Stomach (tissue), 19 donors: ENCODE data around the gene HPRT1. TPM values are rescaled to one million over a fixed set of nuclear protein-coding genes. Genes with fewer than 3 reads are reported as not detected.
A peak's percentile ranks its signal among the peaks of the same experiment; 100 is the strongest.

Source experiments
- DNase-seq, 2 donors: peaks; one replicate each; pipeline versions ENCODE4 v3.0.0 to v3.0.0-alpha.2; 2013 to 2019
- H3K27ac ChIP-seq, 5 donors: fragments of 200-600 bp in 4 of 5; sonication (generic) in 4 of 5; one replicate each; pipeline ENCODE4 v1.5.1; 2013 to 2019; ENCODE audit warnings: mild to moderate bottlenecking in 1 of 5, moderate library complexity in 1 of 5
- H3K27me3 ChIP-seq, 3 donors: fragments of 200-600 bp; sonication (generic); one replicate each; pipeline ENCODE4 v1.5.1; 2017 to 2019; ENCODE audit warnings: mixed run types in 1 of 3
- H3K36me3 ChIP-seq, 4 donors: fragments of 200-600 bp; sonication (generic); 1 replicate in 3 of 4; 2 replicates in 1 of 4; pipeline ENCODE4 v1.5.1; 2016 to 2019
- H3K4me1 ChIP-seq, 4 donors: fragments of 200-600 bp; sonication (generic); one replicate each; pipeline ENCODE4 v1.5.1; 2016 to 2019
- H3K4me3 ChIP-seq, 4 donors: fragments of 200-600 bp; sonication (generic) in 3 of 4; one replicate each; pipeline ENCODE4 v1.5.1; 2016 to 2019; ENCODE audit warnings: mild to moderate bottlenecking in 1 of 4
- H3K9me3 ChIP-seq, 4 donors: fragments of 200-600 bp; sonication (generic); one replicate each; pipeline ENCODE4 v1.5.1; 2016 to 2019
- EP300 ChIP-seq: sonication (generic); formaldehyde crosslinking; IDR thresholded peaks from one replicate; pipeline ENCODE4 v1.6.1; 2017; ENCODE audit warnings: antibody characterized with exemption
- POLR2A ChIP-seq, 4 donors: fragments of 450-650 bp; IDR thresholded peaks; one replicate each; pipeline ENCODE4 v1.6.1; 2016; ENCODE audit warnings: antibody characterized with exemption in 4 of 4, control low read depth in 2 of 4, mild to moderate bottlenecking in 1 of 4, moderate library complexity in 1 of 4
- POLR2AphosphoS5 ChIP-seq, 3 donors: sonication (generic); formaldehyde crosslinking; IDR thresholded peaks; one replicate each; pipeline ENCODE4 v1.6.1; 2016; ENCODE audit warnings: antibody characterized with exemption in 3 of 3
- WGBS, 5 donors: extraction: QIAGEN DNeasy Blood & Tissue Kit in 3 of 5; methylation state at CpG; one replicate each; pipeline versions ENCODE4 v1.1.5 to v1.1.7; 2013 to 2018; 5-methylcytosine and 5-hydroxymethylcytosine counted together
- intact Hi-C: fragments of 100-400 bp; cut with DNase I; formaldehyde crosslinking; loops from one replicate; pipeline ENCODE4 v1.15.1; 2023; ENCODE audit warnings: low total_unique reads
- long read RNA-seq, 10 donors: transcript quantifications; one replicate each; lab custom pipeline, GENCODE V29; 2026
- polyA plus RNA-seq, 3 donors: library from polyadenylated mRNA; stranded (reverse); fragments of 200-250 nt; gene quantifications; one replicate each; pipeline ENCODE4 v1.2.3, GENCODE V29; 2013
- total RNA-seq, 5 donors: library from RNA; depleted of rRNA; stranded (reverse); fragments of >200 nt; gene quantifications; one replicate each; pipeline versions ENCODE4 v1.1.0 to v1.2.3, GENCODE V29; 2014 to 2016
- TF ChIP-seq, protein P1 (sequence below), 7 experiments: fragments of 450-650 bp in 4 of 7; fragments of 200-600 bp in 3 of 7; sonication (generic) in 3 of 7; IDR thresholded peaks; one replicate each; pipeline ENCODE4 v1.5.1; 2016 to 2019; ENCODE audit warnings: antibody characterized with exemption in 7 of 7, control low read depth in 2 of 7, mild to moderate bottlenecking in 1 of 7
- donor health status: healthy with polysubstance abuse.
- donor health status: Bipolar disorder and iron deficiency.
- donor health status: healthy.

HPRT1 gene, protein sequence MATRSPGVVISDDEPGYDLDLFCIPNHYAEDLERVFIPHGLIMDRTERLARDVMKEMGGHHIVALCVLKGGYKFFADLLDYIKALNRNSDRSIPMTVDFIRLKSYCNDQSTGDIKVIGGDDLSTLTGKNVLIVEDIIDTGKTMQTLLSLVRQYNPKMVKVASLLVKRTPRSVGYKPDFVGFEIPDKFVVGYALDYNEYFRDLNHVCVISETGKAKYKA
- 10 to 100 TPM in 3 of 5 donors, 1 to 10 TPM in 1, under 1 TPM in 1; 0.87 to 81.1 (median 13.5) TPM for total RNA-seq
- polyA plus RNA-seq = 10 to 100 TPM; 34.5 to 79.4 (median 45.8) TPM
- long read RNA-seq, donor 1 = 0 reads
- long read RNA-seq, donor 2 = 0 reads
- long read RNA-seq, donor 3, partial matches to known transcripts = 0 of 8 reads
- long read RNA-seq, donor 3, other reads (novel, unspliced or antisense) = 6 of 8 reads
- long read RNA-seq, donor 4 = 0 reads
- long read RNA-seq, donor 5, partial matches to known transcripts = 0 of 6 reads
- long read RNA-seq, donor 5, other reads (novel, unspliced or antisense) = 6 of 6 reads
- long read RNA-seq, donor 6, transcript HPRT1-201 (9 exons, 1,407 nt) = major isoform, 7 of 22 reads
- long read RNA-seq, donor 6, partial matches to known transcripts = 0 of 22 reads
- long read RNA-seq, donor 6, other reads (novel, unspliced or antisense) = 15 of 22 reads
- long read RNA-seq, donor 7, partial matches to known transcripts = 0 of 10 reads
- long read RNA-seq, donor 7, other reads (novel, unspliced or antisense) = 8 of 10 reads
- long read RNA-seq, donor 8, partial matches to known transcripts = 0 of 16 reads
- long read RNA-seq, donor 8, other reads (novel, unspliced or antisense) = 14 of 16 reads
- long read RNA-seq, donor 9, partial matches to known transcripts = 0 of 14 reads
- long read RNA-seq, donor 9, other reads (novel, unspliced or antisense) = 13 of 14 reads
- long read RNA-seq, donor 10, partial matches to known transcripts = 0 of 1 reads
- long read RNA-seq, donor 10, other reads (novel, unspliced or antisense) = 0 of 1 reads

GRCh38 chrX:134460005-134460861, at the start of gene HPRT1:
TSS of gene HPRT1 (plus strand) at chrX:134460165. CDS start at chrX:134460312, 147 bp downstream.
- Histone ChIP-seq H3K4me3 (peak within 1 kb of the TSS; percentile 61 to 75 (median 69)), H3K27me3 (no peaks in the 10 kb centered on the region), H3K4me1 (peaks cover 0 to 11% (median 0%) of the 10 kb centered on the region in 4 donors), H3K9me3 (no peaks in the 10 kb centered on the region), H3K27ac (peak within 1 kb of the TSS; percentile 82 to 97 (median 87)), H3K36me3 (no peaks in the 10 kb centered on the region)
- WGBS, 5 donors = 0 to 40% (median 3%) methylated on average over 18 to 81 of the region's 85 CpGs
- peak in 2 of 3 donors; percentile 61 to 74 for TF ChIP-seq POLR2AphosphoS5 (IDR thresholded peaks at IDR 0.05)
- no peak for TF ChIP-seq POLR2A (IDR thresholded peaks at IDR 0.05)
- TF ChIP-seq EP300 = no peak
- DNase-seq = peak; percentile 87 to 93
- intact Hi-C loops = no loop called here

- Histone ChIP-seq H3K9me3 (no peaks in the 10 kb centered on the region), H3K4me1 (peaks cover 0 to 4% (median 0%) of the 10 kb centered on the region in 4 donors), H3K27ac (no peak overlapping the region), H3K27me3 (no peaks in the 10 kb centered on the region), H3K4me3 (no peak overlapping the region), H3K36me3 (peaks cover 0 to 38% (median 33%) of the 10 kb centered on the region in 4 donors)
- intact Hi-C loops = no loop called here
- TF ChIP-seq POLR2A (IDR thresholded peaks at IDR 0.05) (no peak), EP300 (no peak), POLR2AphosphoS5 (IDR thresholded peaks at IDR 0.05) (no peak)
- TF ChIP-seq, protein P1, sequence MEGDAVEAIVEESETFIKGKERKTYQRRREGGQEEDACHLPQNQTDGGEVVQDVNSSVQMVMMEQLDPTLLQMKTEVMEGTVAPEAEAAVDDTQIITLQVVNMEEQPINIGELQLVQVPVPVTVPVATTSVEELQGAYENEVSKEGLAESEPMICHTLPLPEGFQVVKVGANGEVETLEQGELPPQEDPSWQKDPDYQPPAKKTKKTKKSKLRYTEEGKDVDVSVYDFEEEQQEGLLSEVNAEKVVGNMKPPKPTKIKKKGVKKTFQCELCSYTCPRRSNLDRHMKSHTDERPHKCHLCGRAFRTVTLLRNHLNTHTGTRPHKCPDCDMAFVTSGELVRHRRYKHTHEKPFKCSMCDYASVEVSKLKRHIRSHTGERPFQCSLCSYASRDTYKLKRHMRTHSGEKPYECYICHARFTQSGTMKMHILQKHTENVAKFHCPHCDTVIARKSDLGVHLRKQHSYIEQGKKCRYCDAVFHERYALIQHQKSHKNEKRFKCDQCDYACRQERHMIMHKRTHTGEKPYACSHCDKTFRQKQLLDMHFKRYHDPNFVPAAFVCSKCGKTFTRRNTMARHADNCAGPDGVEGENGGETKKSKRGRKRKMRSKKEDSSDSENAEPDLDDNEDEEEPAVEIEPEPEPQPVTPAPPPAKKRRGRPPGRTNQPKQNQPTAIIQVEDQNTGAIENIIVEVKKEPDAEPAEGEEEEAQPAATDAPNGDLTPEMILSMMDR (IDR thresholded peaks at IDR 0.05) = no peak
- DNase-seq = no peak
- whole genome bisulfite sequencing, 5 donors = 41 to 59% (median 55%) methylated on average over 5 of the region's 5 CpGs
Observed at GRCh38 chrX:134416087-134416486, 43.9 kb upstream of the HPRT1 start.

DNA sequence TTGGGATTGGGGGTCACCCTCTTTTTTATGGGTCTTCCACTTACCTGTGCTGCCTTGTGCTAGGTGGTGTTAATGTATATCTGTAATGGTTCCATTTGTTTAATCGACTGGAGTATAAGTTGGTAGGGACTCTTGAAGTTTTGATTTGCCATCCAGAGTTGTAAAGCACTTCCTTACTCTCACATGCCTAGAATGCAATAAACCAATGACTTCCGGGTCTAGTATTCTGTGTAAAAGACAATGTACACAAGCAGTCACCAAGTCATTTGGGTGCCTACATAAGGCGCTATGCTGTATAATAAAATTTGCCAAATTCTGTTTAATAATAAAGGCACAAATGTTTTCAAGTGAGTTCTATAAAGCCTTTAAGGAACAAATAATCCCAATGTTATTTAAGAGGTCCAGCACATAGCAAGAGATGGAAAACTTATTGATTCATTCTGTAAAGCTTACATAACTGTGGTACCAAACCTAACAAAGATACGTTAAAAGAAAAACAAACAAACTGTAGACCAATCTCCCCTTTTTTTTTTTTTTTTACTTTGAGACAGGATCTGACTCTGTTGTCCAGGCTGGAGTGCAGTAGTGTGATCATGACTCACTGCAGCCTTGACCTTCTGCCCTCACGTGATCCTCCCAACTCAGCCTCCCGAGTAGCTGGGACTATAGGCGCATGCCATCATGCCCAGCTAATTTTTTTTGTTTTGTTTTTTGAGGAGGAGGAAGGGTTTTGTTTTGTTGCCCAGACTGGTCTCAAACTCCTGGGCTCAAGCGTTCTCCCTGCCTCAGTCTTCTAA, 41.5 kb upstream of the HPRT1 start:
- H3K4me1 ChIP-seq = peaks cover 0 to 4% (median 0%) of the 10 kb centered on the region in 4 donors
- DNase-seq = no peak
- peaks cover 0 to 38% (median 33%) of the 10 kb centered on the region in 4 donors for H3K36me3 ChIP-seq
- H3K4me3 ChIP-seq = no peak overlapping the region
- no peak for TF ChIP-seq EP300
- TF ChIP-seq, protein P1 (IDR thresholded peaks at IDR 0.05) = no peak
- TF ChIP-seq POLR2AphosphoS5 (IDR thresholded peaks at IDR 0.05) = no peak
- no peak for TF ChIP-seq POLR2A (IDR thresholded peaks at IDR 0.05)
- H3K27me3 ChIP-seq = no peaks in the 10 kb centered on the region
- intact Hi-C loops = no loop called here
- H3K9me3 ChIP-seq = no peaks in the 10 kb centered on the region
- H3K27ac ChIP-seq = no peak overlapping the region
- WGBS, 5 donors = 76 to 86% (median 81%) methylated on average over 8 of the region's 8 CpGs

- 75 to 95% (median 94%) methylated on average over 6 of the region's 6 CpGs for WGBS, 5 donors
- Histone ChIP-seq H3K27me3 (no peaks in the 10 kb centered on the region), H3K36me3 (peaks cover 0 to 34% (median 29%) of the 10 kb centered on the region in 4 donors), H3K9me3 (no peaks in the 10 kb centered on the region), H3K27ac (no peak overlapping the region), H3K4me1 (peaks cover 0 to 4% (median 0%) of the 10 kb centered on the region in 4 donors), H3K4me3 (no peak overlapping the region)
- TF ChIP-seq POLR2AphosphoS5 (IDR thresholded peaks at IDR 0.05) = no peak
- no peak for DNase-seq
- intact Hi-C loops = no loop called here
Observed at GRCh38 chrX:134419784-134420183, 40.2 kb upstream of the HPRT1 start.
